ENCODE results near the gene ELOVL5.
A peak's percentile ranks its signal among the peaks of the same experiment; 100 is the strongest.

ELOVL5 gene

DNA sequence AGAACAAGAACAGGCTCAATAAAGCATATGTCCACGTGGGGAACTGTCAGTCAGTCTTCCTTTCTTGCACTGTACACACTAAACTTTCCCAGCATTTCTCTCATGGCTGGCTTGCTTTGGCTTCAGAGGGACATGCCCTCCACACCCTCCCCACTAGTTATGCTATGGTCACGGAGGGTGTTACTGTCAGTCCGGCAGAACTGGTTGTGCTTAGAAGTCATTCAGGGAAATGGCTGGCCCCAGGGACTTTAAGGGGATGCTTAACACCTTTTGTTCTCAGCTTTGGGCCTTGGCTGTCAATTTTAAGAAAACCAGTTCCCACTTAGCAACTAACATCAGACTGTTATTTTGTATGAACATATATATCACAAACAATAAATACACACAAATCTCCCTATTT lies 55.1 kb downstream of the ELOVL5 start:
- TF ChIP-seq ZFX (IDR thresholded peaks at IDR 0.05), result no peak
- TF ChIP-seq, protein P1, sequence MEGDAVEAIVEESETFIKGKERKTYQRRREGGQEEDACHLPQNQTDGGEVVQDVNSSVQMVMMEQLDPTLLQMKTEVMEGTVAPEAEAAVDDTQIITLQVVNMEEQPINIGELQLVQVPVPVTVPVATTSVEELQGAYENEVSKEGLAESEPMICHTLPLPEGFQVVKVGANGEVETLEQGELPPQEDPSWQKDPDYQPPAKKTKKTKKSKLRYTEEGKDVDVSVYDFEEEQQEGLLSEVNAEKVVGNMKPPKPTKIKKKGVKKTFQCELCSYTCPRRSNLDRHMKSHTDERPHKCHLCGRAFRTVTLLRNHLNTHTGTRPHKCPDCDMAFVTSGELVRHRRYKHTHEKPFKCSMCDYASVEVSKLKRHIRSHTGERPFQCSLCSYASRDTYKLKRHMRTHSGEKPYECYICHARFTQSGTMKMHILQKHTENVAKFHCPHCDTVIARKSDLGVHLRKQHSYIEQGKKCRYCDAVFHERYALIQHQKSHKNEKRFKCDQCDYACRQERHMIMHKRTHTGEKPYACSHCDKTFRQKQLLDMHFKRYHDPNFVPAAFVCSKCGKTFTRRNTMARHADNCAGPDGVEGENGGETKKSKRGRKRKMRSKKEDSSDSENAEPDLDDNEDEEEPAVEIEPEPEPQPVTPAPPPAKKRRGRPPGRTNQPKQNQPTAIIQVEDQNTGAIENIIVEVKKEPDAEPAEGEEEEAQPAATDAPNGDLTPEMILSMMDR (conservative IDR thresholded peaks at IDR 0.05), result no peak
- peak overlapping the region; percentile 8; the same call in 1 of the 2 replicates for H3K27ac ChIP-seq

DNA sequence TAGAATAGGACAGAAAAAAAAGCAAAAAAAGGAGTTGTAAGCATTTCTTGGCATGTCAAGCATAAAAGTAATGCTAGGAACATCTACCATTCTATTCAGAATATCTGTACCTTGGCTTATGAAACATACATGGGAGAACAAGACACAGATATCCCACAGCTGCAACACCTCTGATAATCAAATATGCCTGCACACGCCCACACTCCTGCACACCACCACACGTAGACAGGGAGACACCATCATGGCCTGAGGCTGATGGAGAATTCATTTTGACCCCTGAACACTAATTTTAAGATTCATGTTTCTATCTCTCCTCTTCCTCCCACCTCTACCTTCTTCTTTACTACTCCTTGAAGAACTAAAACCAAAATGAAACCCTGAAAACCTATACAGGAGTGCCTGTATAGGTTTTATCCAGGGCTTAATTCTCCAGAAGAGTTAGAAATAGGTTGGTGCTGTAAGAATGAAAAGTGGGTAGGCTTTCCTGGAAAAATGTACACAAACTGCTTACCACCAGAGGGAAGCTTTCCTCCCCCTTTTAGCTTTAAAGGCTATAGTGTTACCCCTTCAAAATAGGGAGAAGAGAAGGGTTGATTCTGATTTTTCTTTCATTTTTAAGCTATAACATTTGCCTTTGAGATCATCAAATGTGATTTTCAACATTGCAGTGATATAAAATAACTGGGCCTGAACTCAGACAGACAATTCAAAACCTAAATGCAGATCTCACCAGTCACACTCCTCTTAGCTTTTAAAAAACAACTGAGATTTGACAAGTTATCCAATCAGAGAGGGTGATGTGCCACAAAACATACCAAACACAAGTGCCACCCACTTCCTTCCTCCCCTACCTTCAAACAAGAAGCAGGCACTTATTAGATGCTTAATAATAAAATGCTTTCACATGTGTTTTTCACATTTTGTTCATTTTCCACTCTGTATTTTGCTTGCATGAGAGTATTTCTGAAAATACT lies 57.9 kb downstream of the ELOVL5 start:
- no peak for TF ChIP-seq ZFX (IDR thresholded peaks at IDR 0.05)
- TF ChIP-seq, protein P1 (conservative IDR thresholded peaks at IDR 0.05), result no peak
- no peak overlapping the region for H3K27ac ChIP-seq

DNA sequence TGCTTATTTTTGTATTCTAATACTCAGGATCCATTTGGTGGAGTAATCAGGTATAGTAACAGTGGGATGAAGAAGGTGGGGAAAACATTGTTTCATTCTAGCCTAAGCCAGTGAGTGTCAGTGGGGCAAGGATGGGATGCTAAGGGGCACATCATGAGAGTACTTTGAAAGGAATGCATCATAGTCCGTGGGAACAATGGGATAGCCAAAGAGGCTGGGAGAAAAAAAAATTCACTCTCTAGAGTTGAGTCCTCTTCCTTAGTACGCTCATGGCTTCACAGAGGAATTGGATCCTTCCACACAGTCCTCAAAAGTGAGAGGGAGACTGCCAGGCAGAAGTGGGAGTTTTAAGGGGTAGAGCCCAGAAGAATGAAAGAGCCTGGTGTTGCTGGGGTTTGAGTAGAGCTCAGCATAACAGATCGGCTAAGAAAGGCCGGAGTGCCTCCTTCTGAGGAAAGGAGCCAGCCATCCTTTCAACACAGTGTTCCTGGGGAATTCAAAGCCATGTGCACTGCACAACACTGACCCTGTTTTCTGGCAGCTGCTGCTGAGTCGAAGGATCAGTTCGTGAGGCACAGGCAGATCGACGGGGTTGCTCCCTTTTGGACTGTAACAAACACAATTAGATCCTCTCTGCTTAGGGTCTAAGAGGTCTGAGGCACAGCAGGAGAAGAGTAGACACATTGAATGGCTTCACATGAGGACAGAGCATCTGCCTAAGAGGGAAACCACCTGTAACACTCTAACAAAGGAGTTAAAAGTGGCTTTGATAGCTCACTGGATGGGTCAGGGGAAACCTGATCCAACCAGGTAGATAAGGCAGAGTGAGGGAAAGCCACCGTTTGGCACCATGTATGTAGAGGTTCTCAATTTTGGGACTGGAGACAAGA lies 61.2 kb downstream of the ELOVL5 start:
- TF ChIP-seq, protein P1 (conservative IDR thresholded peaks at IDR 0.05), result no peak
- no peak for TF ChIP-seq ZFX (IDR thresholded peaks at IDR 0.05)
- H3K27ac ChIP-seq, result no peak overlapping the region

DNA sequence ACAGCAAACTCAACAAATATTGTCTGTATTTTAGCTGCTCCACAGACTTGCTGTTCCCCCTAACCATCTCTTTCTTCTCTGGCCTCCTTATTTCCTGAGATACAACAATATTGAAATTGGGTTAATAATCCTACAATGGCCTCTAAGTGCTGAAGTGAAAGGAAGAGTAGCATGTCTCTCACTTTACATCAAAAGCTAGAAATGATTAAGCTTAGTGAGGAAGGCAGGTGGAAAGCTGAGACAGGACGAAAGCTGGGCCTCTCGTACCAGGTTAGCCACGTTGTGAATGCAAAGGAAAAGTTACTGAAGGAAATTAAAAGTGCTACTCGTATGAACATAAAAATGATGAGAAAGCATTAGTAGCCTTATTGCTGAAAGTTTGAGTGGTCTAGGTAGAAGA lies 63.8 kb downstream of the ELOVL5 start:
- TF ChIP-seq ZFX (IDR thresholded peaks at IDR 0.05), result no peak
- H3K27ac ChIP-seq, result no peak overlapping the region

DNA sequence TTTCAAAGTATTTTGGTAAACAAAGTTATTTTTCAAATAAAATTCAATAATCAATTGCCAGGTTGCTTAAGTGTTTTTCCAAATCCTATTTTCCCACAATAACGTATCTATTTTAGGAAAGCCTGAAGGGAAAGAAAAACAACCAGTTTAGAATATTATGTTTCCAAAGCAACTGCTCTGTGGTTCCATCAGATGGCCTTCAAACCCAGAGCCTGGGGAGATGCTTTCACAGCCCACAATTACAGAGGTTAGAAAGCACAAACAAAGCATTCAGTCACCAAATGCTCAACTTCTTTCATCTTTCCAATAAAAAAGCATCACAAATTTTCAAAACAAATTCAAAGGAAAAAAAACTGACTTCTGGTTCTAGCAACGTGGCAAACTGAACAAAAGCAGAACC lies 66.0 kb downstream of the ELOVL5 start:
- TF ChIP-seq, protein P1 (conservative IDR thresholded peaks at IDR 0.05), result no peak
- no peak for TF ChIP-seq ZFX (IDR thresholded peaks at IDR 0.05)
- no peak overlapping the region for H3K27ac ChIP-seq

DNA sequence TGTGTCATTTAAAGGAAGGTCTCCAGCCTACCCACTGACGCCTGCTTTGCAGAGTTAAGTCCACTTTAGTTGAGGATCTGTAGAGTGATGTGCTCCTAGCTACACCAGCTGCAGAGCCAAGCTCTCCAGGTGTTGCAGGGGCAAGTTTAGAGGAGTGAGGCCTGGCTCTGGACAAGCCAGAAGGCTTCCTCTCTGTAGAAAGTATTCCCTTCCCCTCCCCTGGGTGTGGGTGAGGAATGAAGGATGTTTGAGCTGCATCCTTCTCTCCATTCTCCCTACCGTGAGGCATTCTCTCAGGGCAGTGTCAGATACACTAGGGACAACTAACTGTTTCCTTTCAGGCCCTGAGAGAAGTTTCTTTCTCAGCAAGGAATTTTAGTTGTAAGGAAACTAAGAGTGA lies 66.5 kb downstream of the ELOVL5 start:
- TF ChIP-seq ZFX (IDR thresholded peaks at IDR 0.05), result no peak
- TF ChIP-seq, protein P1 (conservative IDR thresholded peaks at IDR 0.05), result no peak
- H3K27ac ChIP-seq, result peak overlapping the region; percentile 67

DNA sequence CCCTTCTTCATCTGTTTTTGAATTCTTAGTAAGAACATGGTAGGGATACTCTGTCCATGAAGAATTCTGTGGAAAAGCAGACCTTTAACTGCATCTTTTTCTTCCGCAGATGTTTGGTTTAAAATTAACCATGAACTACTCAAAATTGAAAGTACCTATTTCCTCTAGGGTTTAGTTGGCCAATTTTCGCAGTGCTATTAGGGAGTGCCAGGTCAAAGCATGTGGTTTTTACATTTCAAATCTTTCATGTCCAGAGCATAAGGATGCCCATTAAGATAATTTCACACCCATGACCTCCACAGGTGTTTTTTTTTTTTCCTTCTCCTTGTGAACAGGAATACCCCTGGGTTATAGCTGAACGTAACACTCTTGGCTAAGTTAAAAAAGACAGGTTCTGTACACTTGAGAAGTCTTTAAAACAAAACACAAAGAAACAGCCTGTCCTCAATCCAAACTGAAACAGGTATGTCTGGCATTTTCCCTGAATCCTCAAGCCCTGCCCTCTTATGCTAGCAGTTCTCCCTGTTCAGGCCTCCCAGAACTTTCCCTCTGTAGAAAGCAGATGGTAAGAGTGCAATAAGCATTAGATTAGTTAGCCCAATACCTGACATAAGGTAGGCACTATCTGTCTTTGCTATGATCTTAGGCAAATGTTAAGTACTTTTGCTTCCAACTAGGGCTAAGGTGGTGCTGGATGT lies 67.1 kb downstream of the ELOVL5 start:
- H3K27ac ChIP-seq, result peak overlapping the region; percentile 67
- no peak for TF ChIP-seq ZFX (IDR thresholded peaks at IDR 0.05)
- TF ChIP-seq, protein P1 (conservative IDR thresholded peaks at IDR 0.05), result no peak

All from C4-2B (cell line).